ENCODE data around the gene ZDHHC16.
"Not testable (repeated sequence)": the region's sequence is repeated elsewhere in the genome, so short reads cannot be mapped to it uniquely, and the experiment has no call there.

ZDHHC16 gene

DNA sequence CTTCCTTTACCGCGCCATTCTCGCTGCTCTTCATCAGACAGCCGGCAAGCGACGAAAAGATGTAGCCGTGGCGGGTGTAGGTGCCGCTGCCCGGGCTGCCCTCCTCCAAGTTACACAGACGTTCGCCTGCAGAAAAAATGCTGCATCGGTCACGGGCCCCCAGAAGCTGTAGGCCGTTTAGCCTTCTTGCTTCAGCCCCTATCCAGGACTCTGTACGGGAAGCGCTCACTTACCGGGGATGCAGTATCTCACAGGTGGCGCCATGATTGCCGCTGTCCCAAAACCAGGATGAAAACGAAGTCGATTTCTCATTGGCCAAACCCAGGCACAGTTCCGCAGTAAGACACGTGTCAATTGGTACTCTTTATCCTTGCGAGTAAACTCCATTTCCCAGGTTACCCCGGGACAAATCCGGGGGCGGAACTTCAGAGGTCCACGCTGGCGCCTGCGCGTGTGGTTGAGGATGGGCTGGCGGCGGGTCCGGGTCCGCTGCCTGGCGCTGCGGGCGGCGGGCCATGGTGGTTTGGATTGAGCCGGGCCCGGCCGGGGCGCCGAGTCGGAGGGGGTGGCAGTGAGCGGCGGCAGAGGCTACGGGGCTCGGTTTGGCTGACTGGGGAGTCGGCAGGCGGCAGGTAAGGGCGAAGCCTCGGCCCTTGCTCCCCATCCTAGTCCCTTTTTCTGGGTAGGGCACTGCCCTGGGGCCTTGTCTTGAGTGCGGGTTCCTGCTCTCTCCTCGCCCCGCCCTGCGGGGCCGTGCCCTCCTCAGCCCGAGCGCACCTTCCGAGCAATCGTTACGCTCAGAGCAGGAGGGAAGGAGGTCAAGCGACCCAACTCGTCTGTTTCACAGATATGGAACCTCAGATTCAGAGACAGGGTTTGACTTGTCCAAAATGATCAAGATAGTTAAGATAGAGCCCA, at the start of gene ZDHHC16, which contains the start of gene EXOSC1:
Gene ZDHHC16 (plus strand): TSS at position 454 of the 918 bp plus-strand sequence. CDS start 5,501 bp downstream, outside the sequence.
Gene EXOSC1 (minus strand): TSS at position 285 of the 918 bp plus-strand sequence. CDS start 21 bp downstream, at position 264.
- peak; percentile 97 for DNase-seq (ENCODE audit: low read depth)

DNA sequence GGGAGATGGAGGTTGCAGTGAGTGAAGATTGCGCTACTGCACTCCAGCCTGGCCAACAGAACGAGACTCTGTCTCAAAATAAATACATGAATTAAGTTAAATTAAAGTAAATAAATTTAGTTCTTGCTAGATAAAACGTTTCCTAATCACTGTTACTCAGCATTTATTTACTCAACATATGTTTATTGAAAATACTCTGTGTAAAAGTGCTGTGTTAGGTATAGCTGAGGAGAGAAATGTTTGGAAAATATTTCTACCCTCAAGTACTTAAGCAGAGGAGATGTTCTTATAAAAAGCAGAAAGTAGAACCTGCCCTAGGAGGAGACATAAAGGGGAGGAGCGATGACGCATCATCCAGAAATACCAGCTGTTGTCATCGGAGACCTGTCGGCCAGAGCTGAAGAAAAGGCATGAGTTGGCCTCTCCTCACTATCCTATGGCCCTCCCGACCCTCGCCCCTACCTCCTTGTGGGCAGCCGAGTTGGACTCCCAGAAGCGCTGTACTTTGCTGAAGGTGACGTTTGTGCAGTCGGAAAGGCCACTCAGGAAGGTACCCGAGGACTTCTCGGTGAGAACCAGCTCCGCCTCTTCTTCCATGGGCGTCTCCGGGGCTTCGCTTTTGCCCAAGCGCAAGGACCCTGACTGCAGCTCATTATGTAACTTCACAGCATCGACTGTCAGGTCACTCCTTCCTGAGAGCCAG, 46.0 kb upstream of the ZDHHC16 start:
- DNase-seq (ENCODE audit: low read depth), result peak; percentile 66

DNA sequence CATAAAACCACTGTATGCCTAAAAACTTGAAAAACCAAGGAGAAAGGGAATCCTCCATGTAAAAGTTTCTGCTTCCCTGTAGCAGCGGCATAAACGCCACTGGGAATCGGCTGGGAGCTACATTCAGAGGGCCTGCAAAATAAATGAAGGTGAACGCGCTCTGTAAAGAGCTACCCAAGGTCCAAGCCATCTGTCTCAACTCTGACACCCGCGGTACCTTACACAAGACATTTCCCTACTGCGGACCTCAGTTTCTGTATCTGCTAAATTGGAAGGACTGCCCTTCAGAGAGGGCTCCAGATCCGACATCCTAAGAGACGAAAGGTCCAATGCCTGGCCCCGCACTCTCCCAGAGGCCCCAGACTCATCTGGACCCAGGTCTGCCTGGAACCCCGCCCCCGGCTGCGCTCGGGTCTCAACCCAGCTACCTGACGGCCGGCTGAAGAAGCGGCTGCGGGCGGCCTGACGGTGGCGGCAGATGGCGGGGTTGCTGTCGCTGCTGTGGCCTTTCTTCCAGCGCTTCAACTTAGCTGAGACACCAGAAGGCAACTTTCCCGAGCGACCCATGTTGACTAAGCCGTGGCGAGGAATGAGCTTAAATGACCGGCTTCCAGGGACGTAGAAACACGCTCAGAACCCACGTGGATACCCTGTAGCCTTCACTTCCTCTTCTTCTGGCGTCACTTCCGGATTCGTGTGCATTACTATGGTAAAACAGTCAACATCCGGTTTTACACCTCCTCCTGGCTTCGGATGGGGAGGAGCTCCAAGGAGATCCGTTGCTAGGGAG, 45.1 kb upstream of the ZDHHC16 start, which contains the start of gene RRP12:
Gene RRP12 (minus strand): TSS at position 676 of the 790 bp plus-strand sequence. CDS start 109 bp downstream, at position 567.
- peak; percentile 98 for DNase-seq (ENCODE audit: low read depth)

- DNase-seq (ENCODE audit: low read depth), result no peak
Measured at GRCh38 chr10:97401455-97401919, 44.5 kb upstream of the ZDHHC16 start.

GRCh38 chr10:97404044-97404443, 41.9 kb upstream of the ZDHHC16 start:
- DNase-seq (ENCODE audit: low read depth), result no peak

- no peak for DNase-seq (ENCODE audit: low read depth)
Measured at GRCh38 chr10:97406064-97406463, 39.9 kb upstream of the ZDHHC16 start.

DNA sequence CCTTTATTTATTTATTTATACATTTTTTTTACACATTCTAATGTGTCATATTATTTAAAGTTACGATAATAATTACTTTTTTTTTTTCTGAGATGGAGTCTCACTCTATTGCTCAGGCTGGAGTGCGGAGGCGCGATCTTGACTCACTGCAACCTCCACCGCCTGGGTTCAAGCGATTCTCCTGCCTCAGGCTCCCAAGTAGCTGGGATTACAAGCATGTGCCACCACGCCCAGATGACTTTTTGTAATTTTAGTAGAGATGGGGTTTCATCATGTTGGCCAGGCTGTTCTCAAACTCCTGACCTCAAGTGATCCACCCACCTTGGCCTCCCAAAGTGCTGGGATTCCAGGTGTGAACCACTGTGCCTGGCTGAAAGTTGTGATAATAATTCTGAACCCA, 39.5 kb upstream of the ZDHHC16 start:
- DNase-seq (ENCODE audit: low read depth), result not testable (repeated sequence)

- peak; percentile 82 for DNase-seq (ENCODE audit: low read depth)
Measured at GRCh38 chr10:97407211-97407951, 38.6 kb upstream of the ZDHHC16 start.

- no peak for DNase-seq (ENCODE audit: low read depth)
Measured at GRCh38 chr10:97407952-97408248, 38.1 kb upstream of the ZDHHC16 start.

- DNase-seq (ENCODE audit: low read depth), result no peak
Measured at GRCh38 chr10:97408496-97408992, 37.4 kb upstream of the ZDHHC16 start.

- peak; percentile 26 for DNase-seq (ENCODE audit: low read depth)
Measured at GRCh38 chr10:97411406-97411805, 34.6 kb upstream of the ZDHHC16 start.

GRCh38 chr10:97412891-97413304, 33.1 kb upstream of the ZDHHC16 start:
- no peak for DNase-seq (ENCODE audit: low read depth)

- no peak for DNase-seq (ENCODE audit: low read depth)
Measured at GRCh38 chr10:97416565-97416964, 29.4 kb upstream of the ZDHHC16 start.

DNA sequence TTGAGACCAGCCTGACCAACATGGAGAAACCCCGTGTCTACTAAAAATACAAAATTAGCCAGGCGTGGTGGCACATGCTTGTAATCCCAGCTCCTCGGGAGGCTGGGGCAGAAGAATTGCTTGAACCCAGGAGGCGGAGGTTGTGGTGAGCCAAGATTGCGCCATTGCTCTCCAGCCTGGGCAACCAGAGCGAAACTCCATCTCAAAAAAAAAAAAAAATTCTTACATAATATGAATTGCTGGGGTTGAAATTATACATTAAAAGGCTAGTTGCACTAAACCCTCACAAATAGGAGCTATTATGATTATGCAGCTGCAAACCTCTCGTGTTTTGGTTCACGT, 22.2 kb upstream of the ZDHHC16 start:
- not testable (repeated sequence) for DNase-seq (ENCODE audit: low read depth)

DNA sequence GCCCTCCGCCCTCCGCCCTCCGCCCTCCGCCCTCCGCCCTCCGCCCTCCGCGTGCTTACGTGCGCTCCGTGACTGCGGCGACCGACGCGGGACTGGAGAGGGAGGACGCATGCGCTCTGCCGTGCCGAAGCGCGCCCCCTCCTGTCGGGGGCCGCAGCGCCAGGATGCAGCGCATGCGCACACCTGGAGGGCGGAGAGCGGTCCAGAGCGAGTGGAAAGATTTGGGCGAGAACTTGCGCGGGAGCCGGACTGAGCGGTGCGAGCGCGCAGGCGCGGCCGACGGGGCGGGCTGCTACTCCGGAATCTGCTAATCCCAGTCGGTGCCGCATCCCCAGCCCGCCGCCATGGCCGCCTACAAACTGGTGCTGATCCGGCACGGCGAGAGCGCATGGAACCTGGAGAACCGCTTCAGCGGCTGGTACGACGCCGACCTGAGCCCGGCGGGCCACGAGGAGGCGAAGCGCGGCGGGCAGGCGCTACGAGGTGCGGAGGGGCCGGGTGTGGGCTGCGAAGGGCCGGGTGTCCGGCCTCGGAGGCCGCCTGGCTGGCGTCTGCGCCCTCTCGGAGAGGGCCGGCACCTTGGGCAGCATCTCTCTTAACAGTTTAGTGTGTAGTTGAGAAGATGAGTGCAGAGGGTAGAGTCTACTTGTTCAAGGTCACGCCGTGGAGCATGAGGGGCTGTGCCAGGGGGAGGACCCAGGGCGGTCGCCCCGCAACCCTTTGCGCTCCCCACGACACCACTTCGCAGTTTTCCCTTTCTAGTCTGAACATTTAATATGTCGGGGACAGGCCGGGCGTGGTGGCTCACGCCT, 19.8 kb upstream of the ZDHHC16 start, which contains the start of gene PGAM1:
Gene PGAM1 (plus strand): TSS at position 228 of the 812 bp plus-strand sequence. CDS start 117 bp downstream, at position 345.
- DNase-seq (ENCODE audit: low read depth), result peak; percentile 96

GRCh38 chr10:97426776-97427570, 19.0 kb upstream of the ZDHHC16 start:
- peak; percentile 33 for DNase-seq (ENCODE audit: low read depth)

DNA sequence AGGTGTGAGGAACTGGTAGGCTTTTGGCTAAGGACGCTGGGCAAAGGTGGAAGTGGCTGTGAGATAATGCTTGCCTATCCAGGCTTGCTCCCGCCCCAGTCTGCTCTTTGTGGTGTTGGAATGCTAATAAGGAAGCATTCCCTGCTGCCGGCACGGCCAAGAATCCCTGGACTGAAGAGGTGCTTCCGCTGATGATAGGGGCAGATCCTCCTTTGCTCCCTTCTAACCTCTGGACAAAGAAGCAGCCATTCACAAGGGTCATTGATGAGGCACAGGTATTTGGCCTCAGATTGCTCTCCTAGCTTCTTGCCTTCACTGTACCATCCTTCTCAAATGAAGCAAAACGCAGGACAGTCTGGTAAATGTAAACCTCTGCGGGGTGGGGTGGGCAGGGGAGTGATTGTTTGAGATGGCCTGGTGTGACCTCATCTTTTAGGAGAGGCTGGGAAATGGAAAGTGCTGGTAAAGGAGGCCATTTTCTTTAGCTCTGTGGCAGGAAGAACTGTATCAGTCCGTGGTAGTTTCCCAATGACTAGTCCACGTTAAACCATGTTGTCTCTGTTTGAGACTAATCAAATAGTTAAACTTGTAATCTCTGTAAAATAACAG, 18.3 kb upstream of the ZDHHC16 start:
- peak; percentile 72 for DNase-seq (ENCODE audit: low read depth)

DNA sequence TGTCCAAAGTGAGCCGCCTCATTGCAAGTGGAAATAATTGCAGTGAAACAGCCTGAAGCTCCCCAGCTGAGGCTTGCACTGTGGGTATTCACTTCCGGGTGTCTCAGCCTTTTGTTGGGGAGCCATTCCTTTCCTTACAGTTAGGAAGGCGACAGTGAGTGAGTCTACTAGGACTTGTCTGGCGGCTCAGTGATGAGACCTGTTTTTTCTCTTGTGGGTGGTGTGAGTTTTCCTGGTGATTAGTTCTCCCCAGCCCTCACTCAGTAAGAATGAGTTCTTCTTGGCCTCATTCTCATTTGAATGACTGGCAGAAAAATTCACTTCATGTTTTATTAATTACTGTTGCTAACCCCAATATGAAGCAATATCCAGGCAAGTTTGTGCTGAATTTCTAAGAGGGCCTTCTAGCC, 17.4 kb upstream of the ZDHHC16 start:
- DNase-seq (ENCODE audit: low read depth), result peak; percentile 47

DNA sequence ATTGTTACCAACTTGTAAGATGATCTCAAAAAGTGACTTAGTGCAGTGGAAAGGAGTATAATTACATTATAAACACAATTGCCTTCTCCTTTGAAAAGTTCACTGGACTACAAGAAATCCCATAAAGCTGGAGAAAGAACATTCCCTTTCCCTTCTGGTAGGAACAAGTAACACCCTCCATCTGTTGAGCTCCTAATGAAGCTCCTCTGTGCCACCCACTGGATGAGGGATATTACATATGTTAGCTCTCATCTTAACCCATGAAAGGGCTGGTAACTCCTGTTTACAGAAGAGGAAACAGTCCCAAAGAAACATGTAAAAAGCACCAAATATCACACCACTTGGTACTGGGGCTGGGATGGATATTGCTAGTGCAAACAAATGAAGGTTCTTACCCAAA, 11.9 kb upstream of the ZDHHC16 start:
- no peak for DNase-seq (ENCODE audit: low read depth)
